ENCODE results near the gene GNAI1.

DNA sequence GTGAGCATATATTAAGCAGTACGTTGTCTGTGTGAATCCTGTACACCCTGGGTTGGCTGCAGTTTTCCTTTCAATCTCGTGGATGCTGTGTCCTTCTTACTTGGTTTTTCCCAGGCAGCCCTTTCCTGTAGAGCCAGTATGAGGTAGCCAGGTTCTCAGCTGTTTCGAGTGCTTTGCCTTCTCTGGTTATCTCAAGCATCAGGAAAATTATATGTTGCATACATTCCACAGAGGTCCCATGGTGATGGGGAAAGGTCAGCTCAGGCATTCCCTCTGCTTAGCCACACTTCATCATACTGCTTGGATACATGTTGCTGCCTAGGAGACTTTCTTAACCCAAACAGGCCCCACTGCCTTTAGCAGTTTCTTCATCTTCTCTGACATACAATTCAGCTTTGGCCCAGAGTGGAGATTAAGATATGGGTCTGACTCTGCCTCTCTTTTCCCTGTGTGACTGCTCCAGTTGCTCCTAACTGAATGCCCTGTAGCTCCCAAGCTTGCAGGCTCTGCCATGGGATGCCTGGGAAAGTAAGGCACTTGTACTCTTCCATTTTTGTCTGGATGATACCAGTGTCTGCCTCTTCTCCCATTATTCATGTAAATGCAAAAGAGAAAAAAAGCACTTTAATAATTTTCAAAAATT lies 11.3 kb downstream of the GNAI1 start:
- TF ChIP-seq ONECUT2 (CRISPR knock-in tag; IDR thresholded peaks at IDR 0.05) (no peak), ZNF180 (CRISPR knock-in tag; IDR thresholded peaks at IDR 0.05; ENCODE audit: borderline replicate concordance, low read depth) (no peak), ZNF235 (CRISPR knock-in tag; IDR thresholded peaks at IDR 0.05; ENCODE audit: borderline replicate concordance) (no peak), ZZZ3 (CRISPR knock-in tag; IDR thresholded peaks at IDR 0.05; ENCODE audit: borderline replicate concordance) (no peak), CBX1 (IDR thresholded peaks at IDR 0.05; ENCODE audit: low read depth) (no peak), BRD4 (CRISPR knock-in tag; IDR thresholded peaks at IDR 0.05) (no peak), PPARG (CRISPR knock-in tag; conservative IDR thresholded peaks at IDR 0.05) (no peak), ZNF234 (CRISPR knock-in tag; conservative IDR thresholded peaks at IDR 0.05) (no peak), NFYC (CRISPR knock-in tag; IDR thresholded peaks at IDR 0.05) (no peak)
- TF ChIP-seq, protein P1, sequence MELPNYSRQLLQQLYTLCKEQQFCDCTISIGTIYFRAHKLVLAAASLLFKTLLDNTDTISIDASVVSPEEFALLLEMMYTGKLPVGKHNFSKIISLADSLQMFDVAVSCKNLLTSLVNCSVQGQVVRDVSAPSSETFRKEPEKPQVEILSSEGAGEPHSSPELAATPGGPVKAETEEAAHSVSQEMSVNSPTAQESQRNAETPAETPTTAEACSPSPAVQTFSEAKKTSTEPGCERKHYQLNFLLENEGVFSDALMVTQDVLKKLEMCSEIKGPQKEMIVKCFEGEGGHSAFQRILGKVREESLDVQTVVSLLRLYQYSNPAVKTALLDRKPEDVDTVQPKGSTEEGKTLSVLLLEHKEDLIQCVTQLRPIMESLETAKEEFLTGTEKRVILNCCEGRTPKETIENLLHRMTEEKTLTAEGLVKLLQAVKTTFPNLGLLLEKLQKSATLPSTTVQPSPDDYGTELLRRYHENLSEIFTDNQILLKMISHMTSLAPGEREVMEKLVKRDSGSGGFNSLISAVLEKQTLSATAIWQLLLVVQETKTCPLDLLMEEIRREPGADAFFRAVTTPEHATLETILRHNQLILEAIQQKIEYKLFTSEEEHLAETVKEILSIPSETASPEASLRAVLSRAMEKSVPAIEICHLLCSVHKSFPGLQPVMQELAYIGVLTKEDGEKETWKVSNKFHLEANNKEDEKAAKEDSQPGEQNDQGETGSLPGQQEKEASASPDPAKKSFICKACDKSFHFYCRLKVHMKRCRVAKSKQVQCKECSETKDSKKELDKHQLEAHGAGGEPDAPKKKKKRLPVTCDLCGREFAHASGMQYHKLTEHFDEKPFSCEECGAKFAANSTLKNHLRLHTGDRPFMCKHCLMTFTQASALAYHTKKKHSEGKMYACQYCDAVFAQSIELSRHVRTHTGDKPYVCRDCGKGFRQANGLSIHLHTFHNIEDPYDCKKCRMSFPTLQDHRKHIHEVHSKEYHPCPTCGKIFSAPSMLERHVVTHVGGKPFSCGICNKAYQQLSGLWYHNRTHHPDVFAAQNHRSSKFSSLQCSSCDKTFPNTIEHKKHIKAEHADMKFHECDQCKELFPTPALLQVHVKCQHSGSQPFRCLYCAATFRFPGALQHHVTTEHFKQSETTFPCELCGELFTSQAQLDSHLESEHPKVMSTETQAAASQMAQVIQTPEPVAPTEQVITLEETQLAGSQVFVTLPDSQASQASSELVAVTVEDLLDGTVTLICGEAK (IDR thresholded peaks at IDR 0.05): no peak
- TF ChIP-seq, protein P1 (CRISPR knock-in tag; IDR thresholded peaks at IDR 0.05): no peak
- TF ChIP-seq, protein P2, sequence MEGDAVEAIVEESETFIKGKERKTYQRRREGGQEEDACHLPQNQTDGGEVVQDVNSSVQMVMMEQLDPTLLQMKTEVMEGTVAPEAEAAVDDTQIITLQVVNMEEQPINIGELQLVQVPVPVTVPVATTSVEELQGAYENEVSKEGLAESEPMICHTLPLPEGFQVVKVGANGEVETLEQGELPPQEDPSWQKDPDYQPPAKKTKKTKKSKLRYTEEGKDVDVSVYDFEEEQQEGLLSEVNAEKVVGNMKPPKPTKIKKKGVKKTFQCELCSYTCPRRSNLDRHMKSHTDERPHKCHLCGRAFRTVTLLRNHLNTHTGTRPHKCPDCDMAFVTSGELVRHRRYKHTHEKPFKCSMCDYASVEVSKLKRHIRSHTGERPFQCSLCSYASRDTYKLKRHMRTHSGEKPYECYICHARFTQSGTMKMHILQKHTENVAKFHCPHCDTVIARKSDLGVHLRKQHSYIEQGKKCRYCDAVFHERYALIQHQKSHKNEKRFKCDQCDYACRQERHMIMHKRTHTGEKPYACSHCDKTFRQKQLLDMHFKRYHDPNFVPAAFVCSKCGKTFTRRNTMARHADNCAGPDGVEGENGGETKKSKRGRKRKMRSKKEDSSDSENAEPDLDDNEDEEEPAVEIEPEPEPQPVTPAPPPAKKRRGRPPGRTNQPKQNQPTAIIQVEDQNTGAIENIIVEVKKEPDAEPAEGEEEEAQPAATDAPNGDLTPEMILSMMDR (CRISPR knock-in tag; IDR thresholded peaks at IDR 0.05): no peak
- TF ChIP-seq, protein P3, sequence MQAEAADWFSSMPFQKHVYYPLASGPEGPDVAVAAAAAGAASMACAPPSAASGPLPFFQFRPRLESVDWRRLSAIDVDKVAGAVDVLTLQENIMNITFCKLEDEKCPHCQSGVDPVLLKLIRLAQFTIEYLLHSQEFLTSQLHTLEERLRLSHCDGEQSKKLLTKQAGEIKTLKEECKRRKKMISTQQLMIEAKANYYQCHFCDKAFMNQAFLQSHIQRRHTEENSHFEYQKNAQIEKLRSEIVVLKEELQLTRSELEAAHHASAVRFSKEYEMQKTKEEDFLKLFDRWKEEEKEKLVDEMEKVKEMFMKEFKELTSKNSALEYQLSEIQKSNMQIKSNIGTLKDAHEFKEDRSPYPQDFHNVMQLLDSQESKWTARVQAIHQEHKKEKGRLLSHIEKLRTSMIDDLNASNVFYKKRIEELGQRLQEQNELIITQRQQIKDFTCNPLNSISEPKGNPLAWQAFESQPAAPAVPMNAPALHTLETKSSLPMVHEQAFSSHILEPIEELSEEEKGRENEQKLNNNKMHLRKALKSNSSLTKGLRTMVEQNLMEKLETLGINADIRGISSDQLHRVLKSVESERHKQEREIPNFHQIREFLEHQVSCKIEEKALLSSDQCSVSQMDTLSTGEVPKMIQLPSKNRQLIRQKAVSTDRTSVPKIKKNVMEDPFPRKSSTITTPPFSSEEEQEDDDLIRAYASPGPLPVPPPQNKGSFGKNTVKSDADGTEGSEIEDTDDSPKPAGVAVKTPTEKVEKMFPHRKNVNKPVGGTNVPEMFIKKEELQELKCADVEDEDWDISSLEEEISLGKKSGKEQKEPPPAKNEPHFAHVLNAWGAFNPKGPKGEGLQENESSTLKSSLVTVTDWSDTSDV (CRISPR knock-in tag; IDR thresholded peaks at IDR 0.05): no peak
